HG02678 (cell line): Measurements from ENCODE around the gene MANEAL.

Source experiments
- ATAC-seq: cut with Tn5 transposase; IDR thresholded peaks from one replicate; pipeline ENCODE4 v1.9.1; 2021; ENCODE audit warnings: mild to moderate bottlenecking, moderate library complexity; ENCODE audit not compliant: unreplicated experiment

Gene MANEAL

DNA sequence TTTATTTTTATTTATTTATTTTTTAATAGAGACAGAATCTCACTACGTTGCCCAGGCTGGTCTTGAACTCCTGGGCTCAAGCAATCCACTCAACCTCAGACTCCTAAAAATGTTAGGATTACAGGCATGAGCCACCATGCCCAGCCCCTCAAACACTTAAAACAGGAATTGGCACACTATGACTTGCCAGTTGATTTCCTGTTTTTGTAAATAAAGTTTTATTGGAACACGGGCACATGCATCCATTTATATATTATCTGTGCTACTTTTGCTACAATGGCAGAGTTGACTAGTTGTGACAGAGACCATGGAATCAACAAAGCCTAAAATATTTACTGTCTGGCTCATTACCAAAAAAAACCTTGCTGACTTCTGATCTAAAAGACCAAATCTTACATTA is 30.4 kb downstream of the MANEAL start:
- ATAC-seq: no peak

DNA sequence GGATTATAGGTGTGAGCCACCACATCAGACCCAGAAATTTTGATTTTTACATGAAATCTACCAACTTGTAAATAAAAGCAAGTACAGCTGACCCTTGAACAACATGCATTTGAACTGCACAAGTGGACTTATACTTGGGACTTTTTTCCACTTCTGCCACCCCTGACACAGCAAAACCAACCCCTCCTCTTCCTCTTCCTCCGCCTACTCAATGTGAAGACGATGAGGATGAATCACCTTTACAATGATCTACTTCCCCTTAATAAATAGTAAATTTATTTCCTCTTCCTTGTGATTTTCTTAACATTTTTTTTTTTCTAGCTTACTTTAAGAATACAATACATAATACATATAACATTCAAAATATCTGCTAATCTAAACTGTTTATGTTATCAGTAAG is 31.9 kb downstream of the MANEAL start:
- no peak for ATAC-seq

DNA sequence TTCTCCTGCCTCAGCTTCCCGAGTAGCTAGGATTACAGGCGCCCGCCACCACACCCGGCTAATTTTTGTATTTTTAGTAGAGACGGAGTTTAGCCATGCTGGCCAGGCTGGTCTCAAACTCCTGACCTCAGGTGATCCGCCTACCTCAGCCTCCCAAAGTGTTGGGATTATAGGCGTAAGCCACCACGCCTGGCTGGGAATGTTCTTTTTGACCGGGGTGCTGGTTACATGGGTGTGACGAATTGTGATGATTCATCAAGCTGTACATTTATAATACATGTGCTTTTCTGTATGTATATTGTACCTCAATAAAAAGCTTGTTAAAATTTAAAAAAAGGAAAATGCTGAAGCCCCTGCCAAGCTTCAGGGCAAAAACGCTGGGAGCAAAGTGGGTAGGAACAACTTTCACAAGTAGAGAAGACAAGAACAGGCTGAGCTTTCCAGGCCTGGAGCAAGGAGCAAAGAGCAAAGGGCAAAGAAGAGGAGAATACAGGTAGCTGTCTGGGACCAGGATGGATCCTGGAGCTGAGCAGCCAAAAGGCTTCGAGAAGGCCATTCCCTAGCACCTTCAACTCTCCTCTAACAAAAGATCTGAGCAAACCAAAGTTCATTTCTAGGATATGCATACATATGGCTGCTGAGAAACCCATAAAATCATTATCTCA is 34.9 kb downstream of the MANEAL start:
- ATAC-seq: no peak

DNA sequence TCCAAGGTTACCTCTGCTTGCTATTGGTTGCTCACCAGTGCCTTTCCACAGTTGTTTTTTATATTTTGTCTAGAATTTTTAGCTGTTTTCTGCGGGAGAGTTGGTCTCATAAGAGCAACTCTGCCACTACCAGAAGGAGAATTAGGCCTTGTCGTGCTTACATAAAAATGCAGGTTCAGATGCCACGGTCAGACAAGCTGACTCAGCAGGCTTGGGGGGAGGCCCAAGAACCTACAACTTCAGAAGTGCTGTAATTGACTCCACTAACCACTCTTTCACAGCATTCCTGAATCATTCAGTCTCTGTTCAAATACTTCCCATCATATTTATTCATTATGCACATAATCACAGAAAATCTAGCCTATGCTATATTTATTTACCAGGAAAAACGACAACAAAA is 37.5 kb downstream of the MANEAL start:
- no peak for ATAC-seq

DNA sequence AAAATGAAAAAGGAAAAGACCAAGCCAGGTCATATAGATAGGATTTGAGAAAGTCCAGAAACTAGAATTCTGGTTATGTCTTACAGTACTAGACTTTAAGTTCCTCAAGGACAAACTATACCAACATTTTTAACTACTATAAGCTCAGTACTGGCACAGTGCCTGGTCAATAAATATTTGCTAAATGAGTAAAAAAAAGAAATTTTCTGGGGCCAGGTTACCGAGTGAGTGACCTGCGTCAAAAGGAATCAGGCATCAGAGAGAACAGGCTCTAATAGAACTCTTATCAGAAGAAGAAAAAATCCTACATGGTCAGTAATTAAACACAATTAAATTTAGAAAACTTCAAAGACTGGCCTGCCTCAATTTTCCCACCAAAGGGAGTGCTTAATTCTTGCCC is 38.2 kb downstream of the MANEAL start:
- ATAC-seq: no peak

DNA sequence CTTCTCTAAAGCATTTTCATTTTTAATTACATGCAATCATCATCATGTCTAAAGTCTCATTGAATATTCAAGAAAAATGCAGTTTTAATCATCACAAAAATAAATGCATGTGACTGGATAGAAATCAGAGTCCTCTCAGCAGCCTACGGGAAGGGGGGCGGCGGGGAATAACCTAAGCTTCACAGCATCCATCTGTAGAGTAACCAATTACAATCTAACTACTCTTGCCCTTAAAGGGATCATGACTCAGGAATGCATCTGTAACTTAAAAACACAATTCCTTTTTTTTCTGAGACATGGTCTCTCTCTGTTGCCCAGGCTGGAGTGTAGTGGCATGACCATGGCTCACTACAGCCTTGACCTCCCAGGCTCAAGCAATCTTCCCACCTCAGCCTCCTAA is 43.1 kb downstream of the MANEAL start:
- no peak for ATAC-seq

DNA sequence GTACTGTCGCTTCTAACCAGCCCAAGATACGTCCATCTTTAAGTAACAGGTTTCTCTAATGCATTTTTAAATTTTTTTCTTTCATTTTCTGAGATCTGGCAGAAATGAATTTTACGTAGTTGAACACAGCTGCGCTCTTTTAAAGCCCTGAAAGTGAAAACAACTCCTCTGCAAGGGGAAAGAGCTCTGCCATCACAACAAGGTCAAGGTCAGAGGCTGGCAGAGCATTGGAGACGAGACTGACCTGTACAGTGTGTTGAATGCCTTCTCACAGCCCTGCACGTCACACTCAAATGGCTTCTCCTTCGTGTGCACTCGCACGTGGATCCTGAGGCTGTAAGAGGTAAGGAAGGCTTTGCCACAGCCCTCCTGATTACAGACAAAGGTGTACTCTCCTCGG is 46.0 kb downstream of the MANEAL start:
- no peak for ATAC-seq

DNA sequence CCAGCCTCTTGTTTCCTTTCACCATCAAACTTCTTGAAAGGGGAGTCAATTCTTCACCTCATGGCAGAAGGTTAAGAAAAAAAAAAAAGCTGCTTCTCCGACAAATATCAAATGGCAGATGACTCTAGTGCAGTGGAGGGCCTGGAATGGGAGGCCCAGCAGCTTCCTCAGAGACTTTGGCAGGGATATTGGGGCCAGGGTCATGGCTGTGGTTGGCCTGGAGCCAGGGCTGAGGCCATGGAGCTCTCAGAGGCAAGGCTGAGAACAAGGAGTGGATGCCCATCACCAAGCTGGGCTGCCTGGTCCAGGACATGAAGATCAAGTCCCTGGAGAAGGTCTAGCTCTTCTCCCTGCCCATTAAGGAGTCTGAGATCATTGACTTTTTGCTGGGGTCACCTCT is 47.1 kb downstream of the MANEAL start:
- no peak for ATAC-seq

DNA sequence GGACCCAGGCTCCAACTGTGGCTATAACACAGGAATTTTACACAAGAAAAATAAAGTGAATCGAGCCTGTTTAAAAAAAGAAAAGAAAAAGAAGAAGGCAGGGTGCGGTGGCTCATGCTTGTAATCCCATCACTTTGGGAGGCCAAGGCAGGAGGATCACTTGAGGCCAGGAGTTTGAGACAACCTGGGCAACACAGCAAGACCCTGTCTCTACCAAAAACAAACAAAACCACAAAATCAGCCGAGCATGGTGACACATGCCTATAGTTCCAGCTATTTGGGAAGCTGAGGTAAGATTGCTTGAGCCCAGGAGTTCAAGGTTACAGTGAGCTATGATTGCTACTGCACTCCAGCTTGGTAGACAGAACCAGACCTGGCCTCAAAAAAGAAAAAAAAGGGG is 48.0 kb downstream of the MANEAL start:
- no peak for ATAC-seq

DNA sequence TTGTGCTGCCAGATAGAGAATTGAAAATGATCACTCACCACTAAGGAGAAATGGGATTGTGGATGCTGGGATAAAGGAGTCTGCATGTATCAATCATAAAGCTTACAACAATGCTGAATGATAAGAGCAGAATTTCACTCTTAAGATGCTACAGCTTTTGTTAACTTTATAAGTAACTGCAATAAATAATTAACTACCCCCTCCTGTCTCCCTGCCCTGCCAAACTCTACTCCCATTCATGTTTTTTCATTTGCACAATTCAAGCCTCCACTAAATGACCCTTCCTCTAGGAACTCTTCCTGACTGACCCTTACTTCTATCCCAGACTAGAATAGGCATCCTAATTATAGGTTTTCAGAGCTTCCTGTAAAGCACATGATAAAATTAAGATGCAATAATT is 50.9 kb downstream of the MANEAL start:
- no peak for ATAC-seq

DNA sequence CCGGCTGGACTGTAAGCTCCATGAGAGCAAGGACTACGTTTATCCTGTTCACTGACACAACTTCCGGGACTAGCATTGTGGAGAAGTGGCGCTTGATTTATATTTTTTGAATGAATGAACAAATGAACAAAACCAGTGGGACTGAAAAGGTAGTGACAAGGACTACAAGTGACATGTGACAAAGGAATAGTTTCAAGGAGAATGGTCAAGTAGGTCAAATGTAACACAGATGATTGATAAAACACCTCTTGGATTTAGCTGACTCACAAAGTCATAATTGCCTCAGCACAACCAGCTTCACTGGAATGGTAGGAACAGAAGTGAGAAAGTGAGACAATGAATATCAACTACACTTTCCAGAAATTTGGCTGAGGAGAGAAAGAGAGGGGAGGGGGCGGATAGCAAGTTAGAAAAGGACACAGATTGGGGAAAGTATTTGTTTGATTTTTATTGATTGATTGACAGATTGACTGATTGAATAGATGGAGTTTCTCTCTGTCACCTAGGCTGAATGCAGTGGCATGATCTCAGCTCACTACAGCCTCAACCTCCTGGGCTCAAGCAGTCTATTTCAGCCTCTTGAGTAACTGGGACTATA is 51.5 kb downstream of the MANEAL start:
- no peak for ATAC-seq

DNA sequence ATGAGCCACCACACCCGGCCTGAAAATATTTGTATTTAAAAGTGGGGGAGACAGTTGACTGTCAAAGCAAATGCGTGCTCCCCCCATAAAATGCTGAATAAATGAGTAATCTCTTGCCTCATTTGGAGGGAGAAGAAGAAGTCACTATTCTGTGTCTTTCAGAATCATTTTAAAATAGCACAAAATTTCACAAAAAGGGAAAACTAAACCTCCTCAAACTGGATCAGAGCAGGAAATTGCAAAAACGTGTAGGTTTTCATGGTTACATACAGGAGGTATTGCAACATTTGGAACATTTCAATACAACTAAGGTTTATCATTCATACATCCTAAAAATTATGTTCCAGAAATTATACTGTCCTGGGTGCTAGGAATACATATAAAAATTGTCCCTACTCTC is 52.1 kb downstream of the MANEAL start:
- ATAC-seq: no peak

DNA sequence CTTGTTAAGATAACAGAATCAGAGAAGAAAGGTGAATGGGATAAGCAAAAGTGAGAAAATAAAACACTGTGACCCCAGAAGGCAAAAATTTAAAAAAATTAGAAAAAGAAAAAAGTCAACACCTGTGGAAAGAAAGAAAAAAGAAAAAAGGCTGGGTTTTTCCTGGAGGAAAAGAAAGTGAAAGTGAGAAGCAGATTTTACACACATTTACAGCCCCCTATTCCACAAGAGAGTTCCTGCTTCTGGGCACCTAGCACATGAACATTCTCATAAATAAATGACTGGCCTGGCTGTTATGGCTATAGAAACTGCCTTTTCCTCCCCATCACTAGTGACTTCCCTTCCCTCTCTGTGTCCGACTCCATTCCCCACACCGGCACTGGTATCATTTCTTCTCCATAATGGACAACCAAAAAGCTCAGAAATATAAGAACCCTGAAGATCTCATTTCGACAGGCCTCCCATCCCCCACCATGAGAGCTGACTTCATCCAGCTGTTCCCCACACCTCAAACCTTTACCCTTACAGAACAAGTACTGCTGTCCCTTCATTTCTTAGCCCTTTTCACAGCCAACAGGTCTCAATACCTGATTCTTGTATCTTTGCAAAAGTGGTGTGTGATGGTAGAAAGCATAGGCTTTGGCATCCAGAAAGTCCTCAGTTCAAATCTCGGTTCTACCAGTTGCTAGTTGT is 53.1 kb downstream of the MANEAL start:
- ATAC-seq: no peak

DNA sequence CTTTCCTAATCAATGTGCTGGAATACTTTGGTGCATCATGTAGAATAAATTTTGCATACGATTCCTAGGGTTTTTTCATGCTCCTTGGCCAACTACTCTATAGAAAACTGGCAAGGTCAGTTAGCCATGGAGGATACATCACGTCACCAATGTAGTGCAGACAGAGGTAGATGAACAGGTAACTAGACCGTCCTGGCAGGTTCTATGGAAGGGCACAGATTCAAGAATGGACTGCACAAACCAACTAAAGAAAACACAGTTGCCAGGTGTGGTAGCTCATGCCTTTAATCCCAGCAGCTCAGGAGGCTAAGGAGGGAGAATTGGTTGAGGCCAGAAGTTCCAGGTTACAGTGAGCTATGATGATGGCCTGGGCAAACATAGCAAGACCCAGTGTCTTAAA is 55.8 kb downstream of the MANEAL start:
- ATAC-seq: no peak

DNA sequence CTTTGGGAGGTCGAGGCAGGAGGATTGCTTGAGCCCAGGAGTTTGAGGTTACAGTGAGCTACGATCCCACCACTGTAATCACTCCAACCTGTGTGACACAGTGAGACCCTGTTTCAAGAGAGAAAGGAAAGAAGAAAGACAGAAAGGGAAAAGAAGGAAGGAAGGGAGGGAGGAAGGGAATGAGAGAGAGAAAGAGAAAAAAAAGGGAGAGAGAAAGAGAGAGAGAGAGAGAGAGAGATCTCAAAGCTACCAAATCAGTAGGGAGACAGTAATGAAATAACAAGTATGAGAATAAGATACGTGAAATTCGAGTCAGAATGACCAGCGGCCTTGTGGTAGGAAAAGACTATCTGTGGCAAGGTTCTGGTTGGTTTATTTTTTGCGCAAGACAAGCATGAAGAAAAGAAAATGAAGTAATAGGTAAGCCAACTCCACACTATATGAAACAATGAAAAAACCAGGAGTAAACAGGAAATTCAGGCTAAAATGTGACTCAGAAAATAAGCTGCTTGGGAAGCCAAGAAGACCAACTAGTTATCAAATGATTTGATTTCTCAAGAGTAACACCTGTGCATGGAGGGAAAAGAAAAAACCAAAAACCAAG is 56.8 kb downstream of the MANEAL start:
- ATAC-seq: no peak
